ENCODE data around the gene MSRB1.

DNA sequence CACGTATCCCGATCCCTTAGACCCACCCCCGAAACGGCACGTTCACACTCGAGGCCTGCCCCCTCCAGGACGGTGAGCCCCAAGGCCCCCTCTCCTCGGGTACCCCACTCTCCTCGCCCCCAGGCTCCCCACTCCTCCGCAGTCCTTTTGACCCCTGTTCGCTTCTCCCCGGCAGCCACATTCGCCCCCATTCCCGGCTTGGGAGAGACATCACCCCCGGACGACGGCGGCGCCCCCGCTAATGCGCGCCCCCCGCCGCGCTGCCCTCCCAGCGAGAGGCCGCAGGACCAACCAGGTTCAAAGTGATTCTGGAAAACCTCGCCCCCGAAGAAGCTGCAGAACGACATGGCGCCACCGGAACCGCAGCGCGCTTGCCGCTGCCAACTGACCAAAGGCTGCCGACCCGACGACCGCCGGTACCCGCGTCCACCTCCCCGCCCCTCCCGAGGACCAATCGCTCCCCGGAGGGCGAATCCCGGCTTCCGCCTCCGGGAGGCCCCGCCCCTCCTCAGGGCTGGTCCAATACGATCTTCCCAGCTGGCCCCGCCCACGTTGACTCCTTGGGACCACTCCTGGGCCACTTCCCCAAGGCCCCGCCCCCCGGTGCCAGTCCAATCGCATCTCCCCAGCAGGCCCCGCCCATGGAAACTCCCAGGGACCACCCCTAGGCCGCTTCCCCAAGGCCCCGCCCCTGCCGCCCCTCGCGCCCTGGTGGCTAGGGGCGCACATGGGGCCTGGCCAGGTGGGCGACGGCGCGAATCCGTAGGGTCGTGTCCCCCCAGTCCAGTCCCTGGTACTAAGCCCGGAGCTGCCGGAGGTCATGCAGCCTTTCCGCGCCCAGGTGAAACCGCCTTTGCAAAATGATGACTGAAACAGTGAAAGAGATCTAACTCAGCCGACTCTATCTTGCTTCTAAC is at the start of gene MSRB1:
- TF ChIP-seq, protein P1, sequence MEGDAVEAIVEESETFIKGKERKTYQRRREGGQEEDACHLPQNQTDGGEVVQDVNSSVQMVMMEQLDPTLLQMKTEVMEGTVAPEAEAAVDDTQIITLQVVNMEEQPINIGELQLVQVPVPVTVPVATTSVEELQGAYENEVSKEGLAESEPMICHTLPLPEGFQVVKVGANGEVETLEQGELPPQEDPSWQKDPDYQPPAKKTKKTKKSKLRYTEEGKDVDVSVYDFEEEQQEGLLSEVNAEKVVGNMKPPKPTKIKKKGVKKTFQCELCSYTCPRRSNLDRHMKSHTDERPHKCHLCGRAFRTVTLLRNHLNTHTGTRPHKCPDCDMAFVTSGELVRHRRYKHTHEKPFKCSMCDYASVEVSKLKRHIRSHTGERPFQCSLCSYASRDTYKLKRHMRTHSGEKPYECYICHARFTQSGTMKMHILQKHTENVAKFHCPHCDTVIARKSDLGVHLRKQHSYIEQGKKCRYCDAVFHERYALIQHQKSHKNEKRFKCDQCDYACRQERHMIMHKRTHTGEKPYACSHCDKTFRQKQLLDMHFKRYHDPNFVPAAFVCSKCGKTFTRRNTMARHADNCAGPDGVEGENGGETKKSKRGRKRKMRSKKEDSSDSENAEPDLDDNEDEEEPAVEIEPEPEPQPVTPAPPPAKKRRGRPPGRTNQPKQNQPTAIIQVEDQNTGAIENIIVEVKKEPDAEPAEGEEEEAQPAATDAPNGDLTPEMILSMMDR (IDR thresholded peaks at IDR 0.05): no peak
- TF ChIP-seq EP300 (IDR thresholded peaks at IDR 0.05): no peak
- TF ChIP-seq POLR2A (IDR thresholded peaks at IDR 0.05): peak; percentile 84

All from ovary (tissue), 3 donors.